HEK293T (cell line): ENCODE data around the gene PSMB3.

ENCODE experiments used
- BHLHE40 ChIP-seq: fragments of 450-650 bp; IDR thresholded peaks from 2 replicates; pipeline ENCODE4 v1.6.1; 2016; ENCODE audit warnings: mild to moderate bottlenecking, moderate library complexity, borderline replicate concordance
- ELF4 ChIP-seq: fragments of 450-650 bp; IDR thresholded peaks from 2 replicates; pipeline ENCODE4 v1.6.1; 2017; ENCODE audit warnings: antibody characterized with exemption
- FOXA1 ChIP-seq: fragments of 450-650 bp; IDR thresholded peaks from 2 replicates; pipeline ENCODE4 v1.6.1; 2016; ENCODE audit warnings: mild to moderate bottlenecking
- FOXK2 ChIP-seq: fragments of 450-650 bp; IDR thresholded peaks from 2 replicates; pipeline ENCODE4 v1.6.1; 2016; ENCODE audit warnings: mild to moderate bottlenecking
- FOXM1 ChIP-seq: fragments of 450-650 bp; IDR thresholded peaks from 2 replicates; pipeline ENCODE4 v1.6.1; 2017; ENCODE audit warnings: mild to moderate bottlenecking, borderline replicate concordance
- LEF1 ChIP-seq: fragments of 450-650 bp; IDR thresholded peaks from 2 replicates; pipeline ENCODE4 v1.6.1; 2017; ENCODE audit warnings: mild to moderate bottlenecking, borderline replicate concordance
- NFRKB ChIP-seq: fragments of 450-650 bp; IDR thresholded peaks from 2 replicates; pipeline ENCODE4 v1.6.1; 2016; ENCODE audit warnings: mild to moderate bottlenecking, moderate library complexity
- PKNOX1 ChIP-seq: fragments of 450-650 bp; IDR thresholded peaks from 2 replicates; pipeline ENCODE4 v1.6.1; 2016
- SP1 ChIP-seq: fragments of 450-650 bp; IDR thresholded peaks from 2 replicates; pipeline ENCODE4 v1.6.1; 2017
- SUZ12 ChIP-seq: fragments of 450-650 bp; IDR thresholded peaks from 2 replicates; pipeline ENCODE4 v1.6.1; 2016; ENCODE audit warnings: mild to moderate bottlenecking
- TARDBP ChIP-seq: fragments of 450-650 bp; IDR thresholded peaks from 2 replicates; pipeline ENCODE4 v1.6.1; 2016
- ZNF384 ChIP-seq: fragments of 450-650 bp; IDR thresholded peaks from 2 replicates; pipeline ENCODE4 v1.6.1; 2016

- TF ChIP-seq SUZ12 (no peak), SP1 (no peak), PKNOX1 (no peak), FOXK2 (no peak), FOXA1 (no peak), LEF1 (no peak), FOXM1 (peak; percentile 88), TARDBP (peak; percentile 57; the same call in 1 of the 2 replicates), NFRKB (peak; percentile 87), ELF4 (peak; percentile 40; the same call in 1 of the 2 replicates), BHLHE40 (peak; percentile 48; the same call in 1 of the 2 replicates), ZNF384 (no peak)
Observed at GRCh38 chr17:38799501-38800236, 47.1 kb downstream of the PSMB3 start, which contains the start of gene PIP4K2B.
